CD14-positive monocyte (primary cell): Measurements from ENCODE around the gene NKPD1. TPM values are rescaled to one million over a fixed set of nuclear protein-coding genes. Genes with fewer than 3 reads are reported as not detected.

Source experiments
- DNase-seq, 3 donors: peaks; one replicate each; pipeline ENCODE4 v3.0.0-alpha.2; 2011 to 2022
- H2AFZ ChIP-seq: 2 replicates; pipeline ENCODE4 v1.6.0; 2012; ENCODE audit warnings: mild to moderate bottlenecking, low read depth, low read length, inconsistent platforms; ENCODE audit not compliant: insufficient read depth, poor library complexity, severe bottlenecking
- H3K27ac ChIP-seq, 2 donors: 1 replicate in 1 of 2; 2 replicates in 1 of 2; pipeline ENCODE4 v1.5.1; 2012 to 2013; ENCODE audit warnings: low read length in 2 of 2, control low read depth in 1 of 2, inconsistent platforms in 1 of 2, low read depth in 1 of 2, mild to moderate bottlenecking in 1 of 2
- H3K27me3 ChIP-seq, 2 donors: one replicate each; pipeline versions ENCODE4 v1.6.0 to v1.6.1; 2011 to 2013; ENCODE audit warnings: low read length in 2 of 2; ENCODE audit not compliant: control insufficient read depth in 2 of 2, insufficient read depth in 2 of 2
- H3K36me3 ChIP-seq, 2 donors: replicated peaks in 1 of 2; 1 replicate in 1 of 2; 2 replicates in 1 of 2; pipeline versions ENCODE4 v1.5.1 to v1.6.1; 2012 to 2013; ENCODE audit warnings: low read length in 2 of 2, control low read depth in 1 of 2, inconsistent platforms in 1 of 2, mild to moderate bottlenecking in 1 of 2; ENCODE audit not compliant: insufficient read depth in 2 of 2, control insufficient read depth in 1 of 2
- H3K4me1 ChIP-seq, 2 donors: 1 replicate in 1 of 2; 2 replicates in 1 of 2; pipeline versions ENCODE4 v1.5.1 to v1.6.1; 2012 to 2013; ENCODE audit warnings: low read length in 2 of 2, control low read depth in 1 of 2, inconsistent platforms in 1 of 2, mild to moderate bottlenecking in 1 of 2, moderate library complexity in 1 of 2; ENCODE audit not compliant: insufficient read depth in 2 of 2, control insufficient read depth in 1 of 2
- H3K4me2 ChIP-seq: replicated peaks from 2 replicates; pipeline ENCODE3; 2012; ENCODE audit warnings: low read length, moderate library complexity, mild to moderate bottlenecking; ENCODE audit not compliant: poor library complexity, severe bottlenecking; ENCODE audit errors: extremely low read depth
- H3K4me3 ChIP-seq, 3 experiments: fragments of 200-600 bp in 1 of 3; sonication (generic) in 1 of 3; replicated peaks in 1 of 3; 1 replicate in 2 of 3; 2 replicates in 1 of 3; pipeline ENCODE4 v1.5.1; 2011 to 2013; ENCODE audit warnings: low read length in 3 of 3, mild to moderate bottlenecking in 3 of 3, control low read depth in 2 of 3, low read depth in 2 of 3, inconsistent platforms in 1 of 3, moderate library complexity in 1 of 3
- H3K79me2 ChIP-seq: 2 replicates; pipeline ENCODE4 v1.6.0; 2012; ENCODE audit warnings: mild to moderate bottlenecking, control low read depth, inconsistent platforms, low read length, moderate library complexity; ENCODE audit not compliant: insufficient read depth
- H3K9ac ChIP-seq: 2 replicates; pipeline ENCODE4 v1.6.0; 2017; ENCODE audit warnings: low read length, mild to moderate bottlenecking; ENCODE audit not compliant: insufficient read depth, poor library complexity, severe bottlenecking
- H3K9me3 ChIP-seq, 2 donors: replicated peaks in 1 of 2; 1 replicate in 1 of 2; 2 replicates in 1 of 2; pipeline versions ENCODE4 v1.5.1 to v1.6.1; 2012 to 2013; ENCODE audit warnings: low read length in 2 of 2, control low read depth in 1 of 2; ENCODE audit not compliant: control insufficient read depth in 1 of 2, insufficient read depth in 1 of 2
- H4K20me1 ChIP-seq: 2 replicates; pipeline ENCODE4 v1.6.0; 2012; ENCODE audit warnings: mild to moderate bottlenecking, low read length, control low read depth, moderate library complexity; ENCODE audit not compliant: insufficient read depth
- H3K27ac Mint-ChIP-seq, 7 donors: one replicate each; pipeline ENCODE4 v1.8.0; 2020; ENCODE audit warnings: mild to moderate bottlenecking in 7 of 7, mixed read lengths in 7 of 7, moderate library complexity in 6 of 7, inconsistent platforms in 2 of 7
- H3K27me3 Mint-ChIP-seq, 3 donors: one replicate each; pipeline ENCODE4 v1.8.0; 2021 to 2022; ENCODE audit warnings: low read depth in 3 of 3, mild to moderate bottlenecking in 3 of 3, mixed read lengths in 3 of 3, moderate library complexity in 3 of 3, inconsistent platforms in 1 of 3
- H3K36me3 Mint-ChIP-seq, 2 donors: one replicate each; pipeline ENCODE4 v1.8.0; 2020; ENCODE audit warnings: mixed read lengths in 2 of 2, inconsistent platforms in 1 of 2, mild to moderate bottlenecking in 1 of 2
- H3K4me1 Mint-ChIP-seq: one replicate; pipeline ENCODE4 v1.8.0; 2020; ENCODE audit warnings: mild to moderate bottlenecking, mixed read lengths
- H3K4me3 Mint-ChIP-seq, 2 donors: one replicate each; pipeline ENCODE4 v1.8.0; 2020; ENCODE audit warnings: mild to moderate bottlenecking in 2 of 2, mixed read lengths in 2 of 2, moderate library complexity in 1 of 2
- H3K9me3 Mint-ChIP-seq, 7 donors: one replicate each; pipeline ENCODE4 v1.8.0; 2020 to 2022; ENCODE audit warnings: mixed read lengths in 7 of 7, mild to moderate bottlenecking in 6 of 7, moderate library complexity in 6 of 7, inconsistent platforms in 2 of 7
- WGBS: methylation state at CpG from one replicate; pipeline ENCODE4 v1.1.5; 2013; ENCODE audit warnings: missing lambda C conversion rate; ENCODE audit not compliant: insufficient coverage; 5-methylcytosine and 5-hydroxymethylcytosine counted together
- intact Hi-C, 2 donors: fragments of 100-400 bp; cut with micrococcal nuclease; formaldehyde crosslinking; loops; one replicate each; pipeline versions ENCODE4 v1.15.0 to v1.15.1; 2023
- polyA plus RNA-seq, 3 donors: library from polyadenylated mRNA; depleted of rRNA in 1 of 3; unstranded in 2 of 3; stranded (reverse) in 1 of 3; fragments of 300-500 nt in 2 of 3; fragments of >200 nt in 1 of 3; fragmentation: Illumina TruSeq in 2 of 3; gene quantifications; 1 replicate in 2 of 3; 2 replicates in 1 of 3; pipeline ENCODE4 v1.2.3, GENCODE V29; 2012 to 2021
- TF ChIP-seq, protein P1 (sequence below): fragments of 200-600 bp; IDR thresholded peaks from one replicate; pipeline ENCODE4 v1.8.0; 2022; ENCODE audit warnings: antibody characterized with exemption, mild to moderate bottlenecking

The NKPD1 gene
- polyA plus RNA-seq, 3 donors = 0.11 TPM; not detected in 2

- Mint-ChIP-seq H3K27me3 (peaks cover 0 to 2% (median 0%) of the 10 kb centered on the region in 3 donors), H3K9me3 (no peaks in the 10 kb centered on the region), H3K4me3 (no peak overlapping the region), H3K36me3 (peaks cover 21 to 27% of the 10 kb centered on the region in 2 donors), H3K4me1 (peaks cover 6% of the 10 kb centered on the region), H3K27ac (peak overlapping the region in 1 of 7 donors; percentile 54)
- peaks cover 13% of the 10 kb centered on the region for H3K79me2 ChIP-seq
- no peak overlapping the region for H3K4me2 ChIP-seq
- no peak overlapping the region for H2AFZ ChIP-seq
- H3K4me1 ChIP-seq = no peaks in the 10 kb centered on the region
- peaks cover 27 to 35% of the 10 kb centered on the region in 2 donors for H3K36me3 ChIP-seq
- intact Hi-C loops = loop anchor here in 1 of 2 donors (10.0 kb wide), 1 partner anchor 205 kb away; the partner anchor contains the start of gene KLC3
- TF ChIP-seq, protein P1, sequence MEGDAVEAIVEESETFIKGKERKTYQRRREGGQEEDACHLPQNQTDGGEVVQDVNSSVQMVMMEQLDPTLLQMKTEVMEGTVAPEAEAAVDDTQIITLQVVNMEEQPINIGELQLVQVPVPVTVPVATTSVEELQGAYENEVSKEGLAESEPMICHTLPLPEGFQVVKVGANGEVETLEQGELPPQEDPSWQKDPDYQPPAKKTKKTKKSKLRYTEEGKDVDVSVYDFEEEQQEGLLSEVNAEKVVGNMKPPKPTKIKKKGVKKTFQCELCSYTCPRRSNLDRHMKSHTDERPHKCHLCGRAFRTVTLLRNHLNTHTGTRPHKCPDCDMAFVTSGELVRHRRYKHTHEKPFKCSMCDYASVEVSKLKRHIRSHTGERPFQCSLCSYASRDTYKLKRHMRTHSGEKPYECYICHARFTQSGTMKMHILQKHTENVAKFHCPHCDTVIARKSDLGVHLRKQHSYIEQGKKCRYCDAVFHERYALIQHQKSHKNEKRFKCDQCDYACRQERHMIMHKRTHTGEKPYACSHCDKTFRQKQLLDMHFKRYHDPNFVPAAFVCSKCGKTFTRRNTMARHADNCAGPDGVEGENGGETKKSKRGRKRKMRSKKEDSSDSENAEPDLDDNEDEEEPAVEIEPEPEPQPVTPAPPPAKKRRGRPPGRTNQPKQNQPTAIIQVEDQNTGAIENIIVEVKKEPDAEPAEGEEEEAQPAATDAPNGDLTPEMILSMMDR = no peak
- WGBS = over 99% methylated on average over 23 of the region's 24 CpGs
- DNase-seq = no peak
- no peak overlapping the region for H3K9ac ChIP-seq
- no peak overlapping the region for H3K4me3 ChIP-seq
- H4K20me1 ChIP-seq = peaks cover 33% of the 10 kb centered on the region
- no peaks in the 10 kb centered on the region for H3K27me3 ChIP-seq
- no peaks in the 10 kb centered on the region for H3K9me3 ChIP-seq
- no peak overlapping the region for H3K27ac ChIP-seq
These were observed 21.3 kb downstream of the NKPD1 start for GRCh38 chr19:45139286-45140143.

DNA sequence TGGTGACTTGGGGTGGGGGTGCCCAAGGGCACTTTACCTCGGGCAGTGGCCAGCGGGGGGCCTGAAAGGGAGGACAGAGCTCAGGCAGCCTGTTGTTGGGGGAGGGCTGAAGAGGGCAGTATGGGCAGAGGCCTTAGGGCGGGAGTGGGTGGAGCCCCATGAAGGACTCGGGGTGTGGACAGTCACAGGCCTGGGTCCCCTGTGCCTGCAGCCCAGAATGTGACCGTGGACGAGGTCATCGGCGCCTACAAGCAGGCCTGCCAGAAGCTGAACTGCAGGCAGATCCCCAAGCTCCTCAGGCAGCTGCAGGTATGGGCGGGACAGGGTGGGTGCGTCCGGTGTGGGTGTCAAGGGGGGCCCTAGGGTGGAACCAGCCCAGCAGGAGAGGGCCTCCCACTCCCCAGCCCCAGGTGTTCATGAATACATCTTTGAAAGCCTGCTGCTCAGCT is 22.5 kb downstream of the NKPD1 start:
- Histone ChIP-seq H3K4me2 (no peak overlapping the region), H4K20me1 (peaks cover 43% of the 10 kb centered on the region), H2AFZ (no peak overlapping the region), H3K4me3 (no peak overlapping the region), H3K9ac (no peak overlapping the region), H3K79me2 (peaks cover 13% of the 10 kb centered on the region), H3K4me1 (no peaks in the 10 kb centered on the region), H3K27me3 (no peaks in the 10 kb centered on the region), H3K9me3 (no peaks in the 10 kb centered on the region), H3K36me3 (peaks cover 21 to 29% of the 10 kb centered on the region in 2 donors), H3K27ac (no peak overlapping the region)
- intact Hi-C loops = no loop called here
- Mint-ChIP-seq H3K4me3 (no peak overlapping the region), H3K27me3 (peaks cover 0 to 2% (median 0%) of the 10 kb centered on the region in 3 donors), H3K9me3 (no peaks in the 10 kb centered on the region), H3K27ac (peak overlapping the region in 1 of 7 donors; percentile 17), H3K36me3 (peaks cover 19 to 27% of the 10 kb centered on the region in 2 donors), H3K4me1 (peaks cover 6% of the 10 kb centered on the region)
- 98% methylated on average over 8 of the region's 11 CpGs for WGBS
- TF ChIP-seq, protein P1 = no peak
- no peak for DNase-seq
